ENCODE data around the gene PLEKHA3.
A peak's percentile ranks its signal among the peaks of the same experiment; 100 is the strongest.

PLEKHA3 gene

DNA sequence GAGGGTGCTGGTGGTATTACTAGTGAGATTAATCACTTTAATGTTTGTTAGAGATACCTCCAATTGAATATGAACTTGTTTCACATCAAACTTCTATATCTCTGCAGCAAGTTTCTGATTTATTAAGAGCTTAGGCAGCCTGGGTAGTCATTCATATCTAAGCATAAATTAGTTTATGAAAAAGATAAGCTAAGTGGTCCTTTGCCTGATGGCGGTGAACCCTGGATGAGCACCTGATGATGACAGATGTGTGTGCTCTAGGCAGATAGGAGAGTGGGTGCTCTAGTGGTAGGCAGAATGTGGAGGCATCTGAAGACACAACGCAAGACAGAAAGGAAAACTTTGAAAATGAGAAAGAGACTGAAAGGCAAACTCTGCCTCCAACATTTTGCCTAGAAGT lies 6.9 kb upstream of the PLEKHA3 start:
- H3K4me3 ChIP-seq (ENCODE audit: low read depth, low read length) = no peak overlapping the region
- DNase-seq (ENCODE audit: low read depth) = no peak
- TF ChIP-seq, protein P1, sequence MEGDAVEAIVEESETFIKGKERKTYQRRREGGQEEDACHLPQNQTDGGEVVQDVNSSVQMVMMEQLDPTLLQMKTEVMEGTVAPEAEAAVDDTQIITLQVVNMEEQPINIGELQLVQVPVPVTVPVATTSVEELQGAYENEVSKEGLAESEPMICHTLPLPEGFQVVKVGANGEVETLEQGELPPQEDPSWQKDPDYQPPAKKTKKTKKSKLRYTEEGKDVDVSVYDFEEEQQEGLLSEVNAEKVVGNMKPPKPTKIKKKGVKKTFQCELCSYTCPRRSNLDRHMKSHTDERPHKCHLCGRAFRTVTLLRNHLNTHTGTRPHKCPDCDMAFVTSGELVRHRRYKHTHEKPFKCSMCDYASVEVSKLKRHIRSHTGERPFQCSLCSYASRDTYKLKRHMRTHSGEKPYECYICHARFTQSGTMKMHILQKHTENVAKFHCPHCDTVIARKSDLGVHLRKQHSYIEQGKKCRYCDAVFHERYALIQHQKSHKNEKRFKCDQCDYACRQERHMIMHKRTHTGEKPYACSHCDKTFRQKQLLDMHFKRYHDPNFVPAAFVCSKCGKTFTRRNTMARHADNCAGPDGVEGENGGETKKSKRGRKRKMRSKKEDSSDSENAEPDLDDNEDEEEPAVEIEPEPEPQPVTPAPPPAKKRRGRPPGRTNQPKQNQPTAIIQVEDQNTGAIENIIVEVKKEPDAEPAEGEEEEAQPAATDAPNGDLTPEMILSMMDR (IDR thresholded peaks at IDR 0.05; ENCODE audit: insufficient read depth, low read depth, low read length, missing control alignments) = no peak

DNA sequence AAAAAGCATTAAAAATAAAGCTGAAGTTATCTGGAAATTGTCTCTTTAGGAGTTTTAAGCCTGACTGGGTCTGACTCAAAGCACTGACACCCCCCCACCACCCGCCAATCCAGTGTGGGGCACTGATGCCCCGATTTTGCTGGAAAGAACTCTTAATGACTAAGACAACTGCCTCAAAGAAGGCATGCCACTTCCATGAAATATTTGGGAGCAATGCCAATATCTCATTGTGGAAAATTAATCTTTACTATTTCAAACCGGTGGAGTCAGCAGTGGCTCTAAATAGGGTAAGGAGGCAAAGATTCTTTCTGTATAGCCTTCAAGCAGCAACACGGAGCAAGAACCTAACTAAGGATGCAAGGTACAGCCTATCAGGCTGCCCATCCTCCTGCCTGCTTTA lies 6.3 kb upstream of the PLEKHA3 start:
- H3K4me3 ChIP-seq (ENCODE audit: low read depth, low read length) = no peak overlapping the region
- TF ChIP-seq, protein P1 (IDR thresholded peaks at IDR 0.05; ENCODE audit: insufficient read depth, low read depth, low read length, missing control alignments) = no peak
- DNase-seq (ENCODE audit: low read depth) = no peak

DNA sequence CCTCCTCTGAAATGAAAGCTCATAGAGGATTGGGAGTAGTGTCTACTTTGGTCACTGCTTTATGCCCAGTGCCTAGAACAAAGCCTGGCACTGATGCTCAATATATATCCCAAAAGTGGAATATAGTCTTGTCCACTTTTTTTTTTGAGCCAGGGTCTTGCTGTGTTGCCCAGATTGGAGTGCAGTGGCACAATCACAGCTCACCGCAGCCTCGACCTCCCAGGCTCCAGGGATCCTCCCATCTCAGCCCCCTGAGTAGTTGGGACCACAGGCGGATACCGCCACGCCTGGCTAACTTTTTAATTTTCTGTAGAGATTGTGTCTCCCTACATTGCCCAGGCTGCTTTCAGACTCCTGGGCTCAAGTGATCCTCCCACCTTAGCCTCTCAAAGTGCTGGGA lies 5.7 kb upstream of the PLEKHA3 start:
- no peak for DNase-seq (ENCODE audit: low read depth)
- no peak overlapping the region for H3K4me3 ChIP-seq (ENCODE audit: low read depth, low read length)

DNA sequence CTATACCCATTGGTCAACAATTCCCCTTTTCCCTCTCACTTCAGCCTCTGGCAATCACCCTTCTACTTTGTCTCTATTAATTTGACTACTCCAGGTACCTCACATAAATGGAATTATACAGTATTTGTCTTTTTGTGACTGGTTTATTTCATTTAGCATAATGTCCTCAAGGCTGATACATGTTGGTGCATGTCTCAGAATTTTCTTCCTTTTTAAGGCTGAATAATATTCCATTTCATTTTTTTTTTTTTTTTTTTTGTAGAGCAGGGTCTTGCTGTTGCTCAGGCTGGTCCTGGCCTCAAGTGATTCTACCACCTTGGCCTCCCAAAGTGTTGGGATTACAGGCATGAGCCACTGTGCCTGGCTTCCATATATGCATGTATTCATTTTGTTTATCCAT lies 3.8 kb upstream of the PLEKHA3 start:
- no peak for DNase-seq (ENCODE audit: low read depth)
- TF ChIP-seq, protein P1 (IDR thresholded peaks at IDR 0.05; ENCODE audit: insufficient read depth, low read depth, low read length, missing control alignments) = no peak
- H3K4me3 ChIP-seq (ENCODE audit: low read depth, low read length) = no peak overlapping the region

More for the DNA sequence above, 5.7 kb upstream of the PLEKHA3 start:
- TF ChIP-seq, protein P1 (IDR thresholded peaks at IDR 0.05; ENCODE audit: insufficient read depth, low read depth, low read length, missing control alignments) = no peak

DNA sequence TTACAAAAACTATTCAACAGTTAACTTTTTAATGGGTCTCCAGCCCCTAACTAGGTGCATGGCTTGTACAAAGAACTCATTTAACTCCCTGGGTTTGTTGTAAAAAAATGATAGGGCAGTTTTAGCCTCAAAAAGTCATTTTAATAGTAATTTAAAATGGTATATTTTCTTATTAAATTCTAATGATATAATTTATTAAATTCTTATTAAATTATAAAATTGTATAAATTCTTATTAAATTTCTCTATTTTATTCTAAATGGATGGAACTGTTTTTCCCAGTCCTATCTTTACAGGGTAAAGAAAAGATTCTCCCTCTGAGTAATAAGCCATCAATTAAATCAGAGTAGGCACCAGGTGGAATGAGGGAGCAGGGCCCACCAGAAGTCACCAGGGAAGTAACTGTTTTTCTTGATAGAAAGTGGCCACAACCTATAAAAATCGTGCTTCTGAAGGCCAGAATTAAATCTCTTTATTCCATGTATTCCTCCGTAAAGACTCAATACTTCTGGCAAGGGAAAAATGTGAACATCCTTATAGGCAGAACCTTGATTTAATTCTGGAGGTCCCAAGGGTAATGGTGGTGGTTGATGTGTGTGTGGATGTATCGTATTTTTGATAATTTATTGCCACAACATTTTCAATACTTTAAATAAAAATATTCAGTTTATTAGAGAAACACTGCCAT lies 2.7 kb upstream of the PLEKHA3 start:
- H3K4me3 ChIP-seq (ENCODE audit: low read depth, low read length) = peak overlapping the region; percentile 88
- DNase-seq (ENCODE audit: low read depth) = no peak

DNA sequence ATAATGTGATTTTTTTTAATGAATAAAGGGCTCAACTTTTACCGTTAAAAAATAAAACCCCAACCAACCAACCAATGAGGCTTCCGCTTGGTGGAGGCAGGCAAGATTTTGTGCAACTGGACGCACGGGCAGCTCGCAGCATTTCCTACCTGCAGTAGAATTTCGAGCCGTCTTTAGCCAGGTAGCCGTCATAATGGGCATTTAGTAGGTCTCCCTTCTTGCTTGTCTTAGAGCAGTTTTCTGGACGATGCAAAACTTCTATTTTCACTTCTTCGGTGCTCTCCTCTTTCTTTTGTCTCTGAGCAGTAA lies 2.2 kb upstream of the PLEKHA3 start:
- DNase-seq (ENCODE audit: low read depth) = peak; percentile 41
- TF ChIP-seq, protein P1 (IDR thresholded peaks at IDR 0.05; ENCODE audit: insufficient read depth, low read depth, low read length, missing control alignments) = no peak
- H3K4me3 ChIP-seq (ENCODE audit: low read depth, low read length) = peak overlapping the region; percentile 88

More for the DNA sequence above, 2.7 kb upstream of the PLEKHA3 start:
- TF ChIP-seq, protein P1 (IDR thresholded peaks at IDR 0.05; ENCODE audit: insufficient read depth, low read depth, low read length, missing control alignments) = no peak

Measured in GM12865 (cell line).